Measurements from ENCODE around the gene DOCK2.

DNA sequence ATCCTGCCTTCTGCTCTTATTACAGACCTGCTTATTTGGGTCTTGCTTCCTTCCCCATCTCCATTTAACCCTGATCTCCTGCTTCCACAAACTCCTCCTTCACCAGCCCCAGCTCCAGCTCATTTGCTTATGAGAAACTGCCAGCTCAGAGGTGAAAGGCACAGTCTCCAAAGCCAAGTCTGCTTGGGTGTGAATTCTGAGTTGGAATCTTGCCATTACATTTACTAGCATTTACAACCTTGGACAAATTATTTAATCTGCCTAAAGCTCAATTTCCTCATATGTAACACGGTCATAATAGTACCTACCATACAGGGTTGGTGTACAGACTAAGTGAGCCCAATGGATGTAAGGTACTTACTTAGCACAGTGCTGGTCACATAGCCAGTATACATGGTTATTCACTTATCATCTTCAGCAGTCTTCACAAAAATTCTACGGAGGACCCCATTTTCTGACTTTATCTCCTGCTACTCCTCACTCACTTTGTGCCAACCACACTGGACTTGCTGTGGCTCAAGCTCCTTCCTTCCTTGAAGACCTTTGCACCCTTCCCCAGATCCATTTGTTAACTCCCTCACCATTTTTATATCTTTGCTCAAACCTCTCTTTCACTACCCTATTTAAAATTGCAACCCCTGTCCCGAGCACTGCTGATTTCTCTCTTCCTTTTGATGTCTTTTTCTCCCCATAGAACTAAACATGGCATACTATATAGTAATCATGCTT lies 86.2 kb downstream of the DOCK2 start:
- TF ChIP-seq, protein P1, sequence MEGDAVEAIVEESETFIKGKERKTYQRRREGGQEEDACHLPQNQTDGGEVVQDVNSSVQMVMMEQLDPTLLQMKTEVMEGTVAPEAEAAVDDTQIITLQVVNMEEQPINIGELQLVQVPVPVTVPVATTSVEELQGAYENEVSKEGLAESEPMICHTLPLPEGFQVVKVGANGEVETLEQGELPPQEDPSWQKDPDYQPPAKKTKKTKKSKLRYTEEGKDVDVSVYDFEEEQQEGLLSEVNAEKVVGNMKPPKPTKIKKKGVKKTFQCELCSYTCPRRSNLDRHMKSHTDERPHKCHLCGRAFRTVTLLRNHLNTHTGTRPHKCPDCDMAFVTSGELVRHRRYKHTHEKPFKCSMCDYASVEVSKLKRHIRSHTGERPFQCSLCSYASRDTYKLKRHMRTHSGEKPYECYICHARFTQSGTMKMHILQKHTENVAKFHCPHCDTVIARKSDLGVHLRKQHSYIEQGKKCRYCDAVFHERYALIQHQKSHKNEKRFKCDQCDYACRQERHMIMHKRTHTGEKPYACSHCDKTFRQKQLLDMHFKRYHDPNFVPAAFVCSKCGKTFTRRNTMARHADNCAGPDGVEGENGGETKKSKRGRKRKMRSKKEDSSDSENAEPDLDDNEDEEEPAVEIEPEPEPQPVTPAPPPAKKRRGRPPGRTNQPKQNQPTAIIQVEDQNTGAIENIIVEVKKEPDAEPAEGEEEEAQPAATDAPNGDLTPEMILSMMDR (conservative IDR thresholded peaks at IDR 0.05; ENCODE audit: low read length) = no peak
- TF ChIP-seq EZH2phosphoT487 (IDR thresholded peaks at IDR 0.05; ENCODE audit: borderline replicate concordance, low read depth, low read length) = no peak

Data from OCI-LY7 (cell line).